Keratinocyte (primary cell): ENCODE measurements around the gene ARHGAP9.

Experiments used
- CTCF ChIP-seq, 3 experiments: IDR thresholded peaks in 1 of 3; conservative IDR thresholded peaks in 1 of 3; optimal IDR thresholded peaks in 1 of 3; 2 replicates in 2 of 3; 3 replicates in 1 of 3; pipeline versions ENCODE3 to v1.5.1; 2011; ENCODE audit warnings: low read length in 3 of 3, mild to moderate bottlenecking in 3 of 3, moderate library complexity in 2 of 3, control low read depth in 1 of 3, inconsistent platforms in 1 of 3; ENCODE audit not compliant: insufficient read depth in 2 of 3; ENCODE audit errors: extremely low read depth in 1 of 3
- EZH2 ChIP-seq: IDR thresholded peaks from one replicate; pipeline ENCODE4 v1.6.1; 2012; ENCODE audit warnings: inconsistent platforms, mild to moderate bottlenecking, low read length, moderate library complexity

- no peak for TF ChIP-seq CTCF (optimal IDR thresholded peaks at IDR 0.05 in 1 of 3, IDR thresholded peaks at IDR 0.05 in 1 of 3, conservative IDR thresholded peaks at IDR 0.05 in 1 of 3; ENCODE audit: extremely low read depth in 1 of 3, insufficient read depth in 2 of 3, low read length in 3 of 3)
- no peak for TF ChIP-seq EZH2
These were observed 17.8 kb upstream of the ARHGAP9 start for GRCh38 chr12:57497223-57498131.
